K562 (cell line): ENCODE measurements around the gene COPS6. TPM values are rescaled to one million over a fixed set of nuclear protein-coding genes. Genes with fewer than 3 reads are reported as not detected.

Source experiments
- FOSL1 ChIP-seq: fragments of 200-800 bp; sonication (Bioruptor generic); conservative IDR thresholded peaks from 2 replicates; pipeline ENCODE4 v1.6.1; 2016; ENCODE audit warnings: missing genetic modification characterization, missing compliant biosample characterization
- FOXP1 ChIP-seq: sonication (generic); formaldehyde crosslinking; IDR thresholded peaks from 2 replicates; pipeline ENCODE4 v1.8.0; 2022; ENCODE audit warnings: mild to moderate bottlenecking, missing genetic modification reagents
- JUNB ChIP-seq: fragments of 450-650 bp; formaldehyde crosslinking; conservative IDR thresholded peaks from 2 replicates; pipeline ENCODE4 v1.4.0; 2020; ENCODE audit warnings: mild to moderate bottlenecking
- KDM1A ChIP-seq, 2 experiments: fragments of 450-650 bp; IDR thresholded peaks; 2 replicates each; pipeline ENCODE4 v1.6.1; 2016; ENCODE audit warnings: mild to moderate bottlenecking in 2 of 2
- NBN ChIP-seq: fragments of 450-650 bp; IDR thresholded peaks from 2 replicates; pipeline ENCODE4 v1.6.1; 2016; ENCODE audit warnings: low read depth, mild to moderate bottlenecking
- REST ChIP-seq, 2 experiments: fragments of 450-650 bp; formaldehyde crosslinking in 1 of 2; IDR thresholded peaks; 2 replicates each; pipeline versions ENCODE4 v1.4.0 to v1.6.1; 2014 to 2020; ENCODE audit warnings: mild to moderate bottlenecking in 2 of 2, borderline replicate concordance in 1 of 2, low read depth in 1 of 2
- TEAD1 ChIP-seq, 2 experiments: fragments of 450-650 bp in 1 of 2; sonication (generic) in 1 of 2; formaldehyde crosslinking; IDR thresholded peaks; 2 replicates each; pipeline versions ENCODE4 v1.4.0 to v1.8.0; 2020 to 2022; ENCODE audit warnings: mild to moderate bottlenecking in 2 of 2, missing genetic modification reagents in 1 of 2
- ZNF76 ChIP-seq: fragments of 250-450 bp; sonication (Bioruptor Pico); IDR thresholded peaks from 2 replicates; pipeline ENCODE4 v1.4.0; 2020; ENCODE audit warnings: mild to moderate bottlenecking, moderate library complexity, borderline replicate concordance
- polyA plus RNA-seq, 8 experiments: library from polyadenylated mRNA; depleted of rRNA in 4 of 8; stranded (reverse) in 5 of 8; unstranded in 3 of 8; fragments of >200 nt; fragmentation: Nextera tagmentation in 2 of 8; fragmentation: Illumina TruSeq in 1 of 8; extraction: Ambion mirVana in 2 of 8; extraction: Trizol in 1 of 8; gene quantifications; 2 replicates each; pipeline versions ENCODE4 v1.2.1 to v1.2.3, GENCODE V29; 2011 to 2014; ENCODE audit warnings: inconsistent platforms in 1 of 8, missing spikeins in 1 of 8
- total RNA-seq, 7 experiments: library from RNA; depleted of rRNA in 6 of 7; stranded (reverse); fragments of >200 nt in 6 of 7; fragmentation: Illumina TruSeq in 2 of 7; extraction: Trizol in 2 of 7; gene quantifications; 2 replicates each; pipeline versions ENCODE4 v1.2.1 to v1.2.3, GENCODE V29; 2011 to 2021; ENCODE audit warnings: low replicate concordance in 1 of 7
- TF ChIP-seq, protein P1 (sequence below): fragments of 250-450 bp; sonication (Bioruptor Pico); IDR thresholded peaks from 2 replicates; pipeline ENCODE4 v1.4.0; 2020
- TF ChIP-seq, protein P2 (sequence below): IDR thresholded peaks from 2 replicates; pipeline ENCODE4 v1.6.1; 2011; ENCODE audit warnings: borderline replicate concordance, low read depth, mild to moderate bottlenecking, moderate library complexity, low read length; ENCODE audit not compliant: insufficient read depth, poor library complexity, severe bottlenecking

The COPS6 gene
- total and polyA plus RNA-seq, 9 of the 15 experiments (the other 6 are each of a cell fraction or from before 2014, with no cell fraction given): 63.0 to 331 (median 168) TPM

- TF ChIP-seq, protein P1, sequence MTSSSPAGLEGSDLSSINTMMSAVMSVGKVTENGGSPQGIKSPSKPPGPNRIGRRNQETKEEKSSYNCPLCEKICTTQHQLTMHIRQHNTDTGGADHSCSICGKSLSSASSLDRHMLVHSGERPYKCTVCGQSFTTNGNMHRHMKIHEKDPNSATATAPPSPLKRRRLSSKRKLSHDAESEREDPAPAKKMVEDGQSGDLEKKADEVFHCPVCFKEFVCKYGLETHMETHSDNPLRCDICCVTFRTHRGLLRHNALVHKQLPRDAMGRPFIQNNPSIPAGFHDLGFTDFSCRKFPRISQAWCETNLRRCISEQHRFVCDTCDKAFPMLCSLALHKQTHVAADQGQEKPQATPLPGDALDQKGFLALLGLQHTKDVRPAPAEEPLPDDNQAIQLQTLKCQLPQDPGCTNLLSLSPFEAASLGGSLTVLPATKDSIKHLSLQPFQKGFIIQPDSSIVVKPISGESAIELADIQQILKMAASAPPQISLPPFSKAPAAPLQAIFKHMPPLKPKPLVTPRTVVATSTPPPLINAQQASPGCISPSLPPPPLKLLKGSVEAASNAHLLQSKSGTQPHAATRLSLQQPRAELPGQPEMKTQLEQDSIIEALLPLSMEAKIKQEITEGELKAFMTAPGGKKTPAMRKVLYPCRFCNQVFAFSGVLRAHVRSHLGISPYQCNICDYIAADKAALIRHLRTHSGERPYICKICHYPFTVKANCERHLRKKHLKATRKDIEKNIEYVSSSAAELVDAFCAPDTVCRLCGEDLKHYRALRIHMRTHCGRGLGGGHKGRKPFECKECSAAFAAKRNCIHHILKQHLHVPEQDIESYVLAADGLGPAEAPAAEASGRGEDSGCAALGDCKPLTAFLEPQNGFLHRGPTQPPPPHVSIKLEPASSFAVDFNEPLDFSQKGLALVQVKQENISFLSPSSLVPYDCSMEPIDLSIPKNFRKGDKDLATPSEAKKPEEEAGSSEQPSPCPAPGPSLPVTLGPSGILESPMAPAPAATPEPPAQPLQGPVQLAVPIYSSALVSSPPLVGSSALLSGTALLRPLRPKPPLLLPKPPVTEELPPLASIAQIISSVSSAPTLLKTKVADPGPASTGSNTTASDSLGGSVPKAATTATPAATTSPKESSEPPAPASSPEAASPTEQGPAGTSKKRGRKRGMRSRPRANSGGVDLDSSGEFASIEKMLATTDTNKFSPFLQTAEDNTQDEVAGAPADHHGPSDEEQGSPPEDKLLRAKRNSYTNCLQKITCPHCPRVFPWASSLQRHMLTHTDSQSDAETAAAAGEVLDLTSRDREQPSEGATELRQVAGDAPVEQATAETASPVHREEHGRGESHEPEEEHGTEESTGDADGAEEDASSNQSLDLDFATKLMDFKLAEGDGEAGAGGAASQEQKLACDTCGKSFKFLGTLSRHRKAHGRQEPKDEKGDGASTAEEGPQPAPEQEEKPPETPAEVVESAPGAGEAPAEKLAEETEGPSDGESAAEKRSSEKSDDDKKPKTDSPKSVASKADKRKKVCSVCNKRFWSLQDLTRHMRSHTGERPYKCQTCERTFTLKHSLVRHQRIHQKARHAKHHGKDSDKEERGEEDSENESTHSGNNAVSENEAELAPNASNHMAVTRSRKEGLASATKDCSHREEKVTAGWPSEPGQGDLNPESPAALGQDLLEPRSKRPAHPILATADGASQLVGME: no peak
- no peak for TF ChIP-seq KDM1A (IDR thresholded peaks at IDR 0.05)
- TF ChIP-seq ZNF76 (CRISPR knock-in tag): no peak
- no peak for TF ChIP-seq FOXP1 (CRISPR knock-in tag)
- TF ChIP-seq FOSL1 (tag): no peak
- peak in 1 of 2 experiments; percentile 8; a peak in 1 of 4 replicates for TF ChIP-seq TEAD1 (CRISPR knock-in tag; IDR thresholded peaks at IDR 0.05)
- peak; percentile 74 for TF ChIP-seq NBN
- no peak for TF ChIP-seq JUNB (CRISPR knock-in tag)
- TF ChIP-seq, protein P2, sequence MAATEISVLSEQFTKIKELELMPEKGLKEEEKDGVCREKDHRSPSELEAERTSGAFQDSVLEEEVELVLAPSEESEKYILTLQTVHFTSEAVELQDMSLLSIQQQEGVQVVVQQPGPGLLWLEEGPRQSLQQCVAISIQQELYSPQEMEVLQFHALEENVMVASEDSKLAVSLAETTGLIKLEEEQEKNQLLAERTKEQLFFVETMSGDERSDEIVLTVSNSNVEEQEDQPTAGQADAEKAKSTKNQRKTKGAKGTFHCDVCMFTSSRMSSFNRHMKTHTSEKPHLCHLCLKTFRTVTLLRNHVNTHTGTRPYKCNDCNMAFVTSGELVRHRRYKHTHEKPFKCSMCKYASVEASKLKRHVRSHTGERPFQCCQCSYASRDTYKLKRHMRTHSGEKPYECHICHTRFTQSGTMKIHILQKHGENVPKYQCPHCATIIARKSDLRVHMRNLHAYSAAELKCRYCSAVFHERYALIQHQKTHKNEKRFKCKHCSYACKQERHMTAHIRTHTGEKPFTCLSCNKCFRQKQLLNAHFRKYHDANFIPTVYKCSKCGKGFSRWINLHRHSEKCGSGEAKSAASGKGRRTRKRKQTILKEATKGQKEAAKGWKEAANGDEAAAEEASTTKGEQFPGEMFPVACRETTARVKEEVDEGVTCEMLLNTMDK: peak; percentile 82
- TF ChIP-seq REST (IDR thresholded peaks at IDR 0.05; ENCODE audit: borderline replicate concordance): peak; percentile 85
- no peak for TF ChIP-seq REST (CRISPR knock-in tag; IDR thresholded peaks at IDR 0.05; ENCODE audit: low read depth)
Observed at GRCh38 chr7:100130608-100131453, 42.1 kb downstream of the COPS6 start (continued).
